Fibroblast of mammary gland (primary cell): ENCODE data around the gene STARD3.

Experiments used
- DNase-seq: peaks from one replicate; pipeline ENCODE4 v3.0.0-alpha.2; 2010; ENCODE audit warnings: low read depth
- H3K4me3 ChIP-seq: 2 replicates; pipeline ENCODE4 v1.5.1; 2011; ENCODE audit warnings: low read depth, mild to moderate bottlenecking, low read length, moderate library complexity; ENCODE audit not compliant: control insufficient read depth
- CTCF ChIP-seq: conservative IDR thresholded peaks from 2 replicates; pipeline ENCODE4 v1.5.1; 2011; ENCODE audit warnings: low read depth, low read length, inconsistent platforms; ENCODE audit not compliant: control insufficient read depth, insufficient read depth

The STARD3 gene

DNA sequence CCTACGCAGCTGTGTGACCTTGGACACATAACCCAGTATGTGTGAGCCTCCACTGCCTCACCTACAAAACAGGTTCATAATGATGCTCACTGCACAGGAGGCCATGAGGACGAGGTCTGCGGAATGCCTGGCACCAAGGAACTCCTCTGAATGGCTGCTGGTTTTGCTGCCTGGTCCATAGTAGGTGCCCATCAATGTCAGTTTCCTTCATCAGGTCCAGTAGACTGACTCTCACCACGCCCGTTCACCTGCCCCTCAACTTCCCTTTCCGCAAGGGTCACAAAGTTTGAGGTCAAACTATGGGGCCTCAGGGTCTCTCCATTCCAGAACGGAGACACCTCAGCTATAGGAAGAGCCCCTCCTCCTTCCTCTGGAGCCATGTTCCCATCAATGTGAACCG, 40.1 kb downstream of the STARD3 start:
- no peak for TF ChIP-seq CTCF
- H3K4me3 ChIP-seq: no peak overlapping the region
- DNase-seq: no peak

DNA sequence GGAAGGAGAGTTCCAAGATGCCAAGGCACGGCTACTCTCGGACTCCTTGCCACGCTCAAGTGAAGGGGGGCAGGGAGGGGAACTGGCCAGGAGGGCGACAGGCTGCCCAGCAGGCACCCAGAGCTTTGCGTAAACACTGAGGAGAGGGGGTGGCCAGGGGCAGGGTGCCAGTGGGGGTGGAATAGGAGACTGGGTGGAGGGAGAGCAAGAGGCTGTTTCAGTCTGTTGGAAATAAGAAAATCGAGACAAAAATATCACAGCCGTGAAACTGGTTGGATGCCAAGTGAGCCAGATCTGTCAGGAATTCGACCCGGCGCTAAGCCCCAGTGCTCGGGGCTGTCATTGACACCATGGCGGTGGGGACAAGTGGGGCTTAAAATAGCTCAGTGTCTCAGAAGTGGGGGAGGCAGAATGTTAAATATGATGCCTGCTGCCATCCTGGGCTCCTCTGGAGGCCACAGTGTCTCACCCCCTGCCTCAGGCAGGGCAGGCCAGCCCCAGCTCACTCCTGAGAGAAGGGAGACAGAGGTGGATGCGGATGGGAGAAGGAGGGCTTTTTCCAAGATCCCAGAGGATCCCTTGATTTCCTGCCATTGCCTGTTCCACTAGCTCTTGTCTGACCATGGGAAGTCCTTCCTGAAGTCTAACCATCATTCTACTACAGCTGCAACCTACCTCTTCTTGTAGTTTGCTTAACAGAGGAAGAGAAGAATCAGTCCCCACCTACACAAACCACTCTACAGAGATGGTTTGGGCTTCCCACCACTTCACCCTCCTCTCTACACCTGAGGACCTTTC, 40.8 kb downstream of the STARD3 start:
- DNase-seq: no peak
- H3K4me3 ChIP-seq: no peak overlapping the region
- no peak for TF ChIP-seq CTCF

GRCh38 chr17:39678340-39679116, 41.6 kb downstream of the STARD3 start:
- no peak overlapping the region for H3K4me3 ChIP-seq
- TF ChIP-seq CTCF: no peak
- DNase-seq: no peak

DNA sequence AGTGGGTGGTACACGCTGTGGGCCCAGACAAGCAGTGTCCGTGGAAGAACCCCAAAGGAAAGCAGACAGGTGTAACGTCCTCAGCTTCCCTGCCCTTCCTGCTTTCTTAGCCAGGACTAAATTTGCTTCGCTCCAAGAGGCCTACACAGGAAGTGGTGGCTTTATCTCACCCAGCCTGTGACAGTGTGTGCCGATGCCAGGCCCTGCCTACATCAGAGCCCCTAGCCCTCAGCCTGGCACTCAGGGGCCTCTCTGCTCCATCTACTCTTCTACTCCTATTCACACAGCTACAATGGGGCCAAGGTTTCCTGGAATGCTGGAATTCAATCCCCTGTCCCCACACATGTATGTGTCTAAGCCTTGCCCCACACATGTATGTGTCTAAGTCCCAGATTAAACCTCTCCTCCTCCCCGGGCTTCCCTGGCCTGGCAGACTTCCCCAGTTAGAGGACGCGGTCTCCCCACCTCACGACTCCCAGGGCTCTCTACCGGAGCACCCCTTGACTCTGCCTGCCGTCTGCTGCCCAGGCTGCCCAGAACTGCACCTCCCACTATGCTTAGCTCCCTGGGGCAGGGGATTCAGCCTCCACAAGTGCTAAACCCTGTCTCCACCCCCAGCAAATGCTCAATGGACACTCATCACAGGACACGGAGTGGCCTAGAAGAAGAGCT, 42.7 kb downstream of the STARD3 start:
- TF ChIP-seq CTCF: no peak
- no peak for DNase-seq
- no peak overlapping the region for H3K4me3 ChIP-seq

DNA sequence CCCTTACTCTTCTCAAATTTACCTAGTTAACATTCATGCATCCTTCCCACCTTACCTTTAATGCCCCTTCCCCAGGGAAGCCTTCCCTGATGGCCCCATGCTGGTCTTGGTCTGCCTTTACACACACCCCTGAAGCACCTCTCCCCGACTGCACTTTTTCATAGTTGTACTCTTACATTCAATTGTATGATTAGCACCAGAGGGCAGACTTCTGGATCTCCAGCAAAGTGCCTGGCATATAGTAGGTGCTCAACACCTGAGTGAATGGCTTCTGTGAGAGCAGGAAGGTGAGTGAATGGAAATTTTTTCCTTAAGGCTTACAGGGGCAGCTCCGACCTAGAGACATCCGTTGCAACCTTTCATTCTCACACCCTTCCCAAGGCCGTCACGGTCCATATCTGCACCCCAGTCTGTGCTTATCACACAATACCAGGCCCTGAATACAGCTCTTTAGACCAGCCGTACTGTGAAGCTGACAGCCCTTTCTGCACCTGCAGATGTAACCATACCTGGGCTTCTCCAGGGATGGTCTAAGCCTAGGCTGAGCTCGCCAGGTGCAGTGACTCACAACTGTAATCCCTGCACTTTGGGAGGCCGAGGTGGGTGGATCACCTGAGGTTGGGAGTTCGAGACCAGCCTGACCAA, 46.5 kb downstream of the STARD3 start:
- H3K4me3 ChIP-seq: no peak overlapping the region
- no peak for DNase-seq
- TF ChIP-seq CTCF: no peak

DNA sequence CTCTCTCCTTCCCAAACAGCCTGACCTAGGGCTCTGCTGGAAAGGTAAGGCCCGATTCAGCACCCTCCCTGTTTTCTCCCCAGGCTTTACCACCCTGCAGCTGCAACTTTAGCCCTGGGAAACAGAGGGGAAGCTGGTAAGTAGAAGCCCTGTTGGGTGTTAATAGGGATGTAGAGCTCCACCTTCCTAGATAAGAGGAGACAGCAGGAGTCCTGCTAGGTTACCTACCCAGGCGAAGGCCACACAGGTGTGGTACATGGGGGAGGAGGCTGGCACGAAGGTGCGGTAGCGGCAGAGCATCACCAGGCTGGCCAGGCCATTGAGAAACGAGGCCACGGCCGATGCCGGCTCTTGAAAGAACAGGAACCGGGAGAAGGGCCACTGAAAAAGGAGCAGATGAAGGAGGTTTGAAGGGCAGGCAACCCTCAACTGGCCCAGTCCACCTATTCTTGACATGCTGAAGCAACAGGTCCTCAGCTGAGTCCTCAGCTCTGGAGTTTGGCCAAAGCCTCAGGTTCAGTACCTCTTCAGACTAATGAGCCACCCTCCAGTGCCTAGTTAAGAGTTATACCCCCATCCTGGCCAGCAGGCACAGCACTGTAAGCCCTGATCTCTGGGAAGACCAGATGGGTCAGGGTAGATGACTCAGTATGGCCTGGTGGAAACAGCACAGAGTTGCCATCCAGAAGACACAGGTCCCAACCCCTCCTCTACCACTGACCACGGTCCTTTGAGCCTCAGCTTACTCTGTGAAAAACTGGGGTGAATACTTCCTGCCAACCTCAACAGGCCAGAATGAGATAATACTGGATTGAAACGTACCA, 47.6 kb downstream of the STARD3 start:
- no peak for DNase-seq
- H3K4me3 ChIP-seq: no peak overlapping the region
- TF ChIP-seq CTCF: no peak
